HepG2 (cell line): ENCODE measurements around the gene IRF1. TPM values are rescaled to one million over a fixed set of nuclear protein-coding genes. Genes with fewer than 3 reads are reported as not detected.

Source experiments
- ATRX ChIP-seq: sonication (generic); formaldehyde crosslinking; IDR thresholded peaks from 2 replicates; pipeline ENCODE4 v1.4.0; 2020; ENCODE audit warnings: missing genetic modification reagents, borderline replicate concordance
- CEBPB ChIP-seq: IDR thresholded peaks from 2 replicates; pipeline ENCODE4 v1.6.1; 2011; ENCODE audit warnings: low read depth, low read length, improper control_type of control experiment, borderline replicate concordance
- CEBPG ChIP-seq: IDR thresholded peaks from 2 replicates; pipeline ENCODE4 v1.6.1; 2016
- FOXM1 ChIP-seq: sonication (generic); formaldehyde crosslinking; IDR thresholded peaks from 2 replicates; pipeline ENCODE4 v1.5.0; 2020; ENCODE audit warnings: missing genetic modification reagents
- GTF2F1 ChIP-seq: fragments of 150-350 bp; IDR thresholded peaks from 2 replicates; pipeline ENCODE4 v1.6.1; 2014; ENCODE audit warnings: low read length
- HNRNPH1 ChIP-seq: fragments of 200-400 bp; formaldehyde crosslinking; optimal IDR thresholded peaks from 2 replicates; pipeline ENCODE3; 2017; ENCODE audit warnings: mild to moderate bottlenecking, low read depth, low read length
- MZF1 ChIP-seq: sonication (generic); formaldehyde crosslinking; IDR thresholded peaks from 2 replicates; pipeline ENCODE4 v1.8.1; 2023; ENCODE audit warnings: mild to moderate bottlenecking, missing genetic modification reagents, borderline replicate concordance
- NPAS2 ChIP-seq: sonication (generic); formaldehyde crosslinking; IDR thresholded peaks from 2 replicates; pipeline ENCODE4 v1.8.0; 2022; ENCODE audit warnings: mild to moderate bottlenecking, missing genetic modification reagents, borderline replicate concordance
- NR2F1 ChIP-seq, 2 experiments: fragments of 450-650 bp in 1 of 2; formaldehyde crosslinking in 1 of 2; IDR thresholded peaks; 2 replicates each; pipeline versions ENCODE4 v1.5.0 to v1.6.1; 2016 to 2020; ENCODE audit warnings: mild to moderate bottlenecking in 1 of 2, missing compliant biosample characterization in 1 of 2, missing genetic modification reagents in 1 of 2, moderate library complexity in 1 of 2
- PRMT3 ChIP-seq: sonication (generic); formaldehyde crosslinking; IDR thresholded peaks from 2 replicates; pipeline ENCODE4 v1.8.1; 2022; ENCODE audit warnings: low read depth, mild to moderate bottlenecking, moderate library complexity, missing genetic modification reagents, borderline replicate concordance
- RORA ChIP-seq: sonication (generic); formaldehyde crosslinking; IDR thresholded peaks from 2 replicates; pipeline ENCODE4 v1.5.0; 2020; ENCODE audit warnings: mild to moderate bottlenecking, missing genetic modification reagents, moderate library complexity
- SKI ChIP-seq: fragments of 450-650 bp; IDR thresholded peaks from one replicate; pipeline ENCODE4 v1.6.1; 2018; ENCODE audit warnings: mild to moderate bottlenecking; ENCODE audit not compliant: partially characterized antibody
- SMAD3 ChIP-seq: sonication (generic); formaldehyde crosslinking; IDR thresholded peaks from 2 replicates; pipeline ENCODE4 v1.4.0; 2020; ENCODE audit warnings: missing genetic modification reagents
- SOX5 ChIP-seq: IDR thresholded peaks from 2 replicates; pipeline ENCODE4 v1.6.1; 2016; ENCODE audit warnings: borderline replicate concordance
- TCF12 ChIP-seq, 2 experiments: fragments of 450-650 bp in 1 of 2; sonication (generic) in 1 of 2; formaldehyde crosslinking in 1 of 2; IDR thresholded peaks; 2 replicates each; pipeline versions ENCODE4 v1.6.1 to v1.8.0; 2017 to 2022; ENCODE audit warnings: antibody characterized with exemption in 1 of 2, mild to moderate bottlenecking in 1 of 2, missing genetic modification reagents in 1 of 2, moderate library complexity in 1 of 2
- TOPORS ChIP-seq: sonication (generic); formaldehyde crosslinking; IDR thresholded peaks from 2 replicates; pipeline ENCODE4 v1.8.0; 2023; ENCODE audit warnings: mild to moderate bottlenecking, missing genetic modification reagents
- ZBTB25 ChIP-seq: IDR thresholded peaks from 2 replicates; pipeline ENCODE4 v1.6.1; 2018; ENCODE audit warnings: missing genetic modification reagents
- ZNF143 ChIP-seq: sonication (generic); formaldehyde crosslinking; IDR thresholded peaks from 2 replicates; pipeline ENCODE4 v1.4.0; 2020; ENCODE audit warnings: missing genetic modification reagents
- ZNF292 ChIP-seq: sonication (generic); formaldehyde crosslinking; IDR thresholded peaks from 2 replicates; pipeline ENCODE4 v1.8.1; 2022; ENCODE audit warnings: mild to moderate bottlenecking, low read depth, missing genetic modification reagents, borderline replicate concordance
- ZNF598 ChIP-seq: sonication (generic); formaldehyde crosslinking; IDR thresholded peaks from 2 replicates; pipeline ENCODE4 v1.5.1; 2020; ENCODE audit warnings: mild to moderate bottlenecking, missing genetic modification reagents, borderline replicate concordance
- ZNF674 ChIP-seq: sonication (generic); formaldehyde crosslinking; IDR thresholded peaks from 2 replicates; pipeline ENCODE4 v1.5.0; 2020; ENCODE audit warnings: low read depth, mild to moderate bottlenecking, missing genetic modification reagents
- ZNF687 ChIP-seq: sonication (generic); formaldehyde crosslinking; IDR thresholded peaks from 2 replicates; pipeline ENCODE4 v1.5.1; 2020; ENCODE audit warnings: mild to moderate bottlenecking, missing genetic modification reagents, moderate library complexity
- ZNF768 ChIP-seq: sonication (generic); formaldehyde crosslinking; IDR thresholded peaks from 2 replicates; pipeline ENCODE4 v1.4.0; 2020; ENCODE audit warnings: missing genetic modification reagents
- ZNF878 ChIP-seq: sonication (generic); formaldehyde crosslinking; IDR thresholded peaks from 2 replicates; pipeline ENCODE4 v1.8.1; 2023; ENCODE audit warnings: mild to moderate bottlenecking, missing genetic modification reagents, moderate library complexity
- ZXDC ChIP-seq: sonication (generic); formaldehyde crosslinking; IDR thresholded peaks from 2 replicates; pipeline ENCODE4 v1.5.0; 2020; ENCODE audit warnings: mild to moderate bottlenecking, missing genetic modification reagents
- polyA plus RNA-seq, 8 experiments: library from polyadenylated mRNA; depleted of rRNA in 3 of 8; stranded (reverse) in 7 of 8; unstranded in 1 of 8; fragments of >200 nt; fragmentation: Illumina TruSeq in 4 of 8; extraction: Trizol in 4 of 8; gene quantifications; 2 replicates each; pipeline versions ENCODE4 v1.2.1 to v1.2.3, GENCODE V29; 2011 to 2016; ENCODE audit warnings: low read depth in 4 of 8, missing spikeins in 1 of 8, mixed read lengths in 1 of 8; ENCODE audit not compliant: insufficient read depth in 1 of 8
- total RNA-seq, 5 experiments: library from RNA; depleted of rRNA; stranded (reverse); fragments of >200 nt; fragmentation: Illumina TruSeq; extraction: Trizol; gene quantifications; 2 replicates each; pipeline ENCODE4 v1.2.3, GENCODE V29; 2016; ENCODE audit warnings: low read depth in 1 of 5

Gene IRF1
- total and polyA plus RNA-seq, 2 of the 13 experiments (the other 11 are each of a cell fraction or from before 2014, with no cell fraction given) = 4.1 to 8.8 TPM

- no peak for TF ChIP-seq SKI
- TF ChIP-seq RORA (CRISPR knock-in tag) = no peak
- TF ChIP-seq TOPORS (CRISPR knock-in tag) = no peak
- no peak for TF ChIP-seq MZF1
- TF ChIP-seq SOX5 = peak; percentile 4; the same call in 1 of the 2 replicates
- TF ChIP-seq HNRNPH1 = no peak
- no peak for TF ChIP-seq ZNF768 (CRISPR knock-in tag)
- no peak for TF ChIP-seq SMAD3 (CRISPR knock-in tag)
- peak; percentile 69 for TF ChIP-seq CEBPB
- no peak for TF ChIP-seq ZNF687
- TF ChIP-seq NR2F1 (CRISPR knock-in tag; IDR thresholded peaks at IDR 0.05) = no peak
- TF ChIP-seq ZNF674 = no peak
- TF ChIP-seq TCF12 (IDR thresholded peaks at IDR 0.05) = no peak
- TF ChIP-seq TCF12 (CRISPR knock-in tag; IDR thresholded peaks at IDR 0.05) = no peak
- 0 out of 2 replicates have a peak, but pooled peaks have one; percentile 3 for TF ChIP-seq ZNF143 (CRISPR knock-in tag)
- TF ChIP-seq ZXDC (CRISPR knock-in tag) = no peak
- TF ChIP-seq CEBPG = peak; percentile 58; the same call in 1 of the 2 replicates
- no peak for TF ChIP-seq ZNF598 (CRISPR knock-in tag)
- no peak for TF ChIP-seq GTF2F1
- no peak for TF ChIP-seq ATRX
- no peak for TF ChIP-seq ZBTB25 (CRISPR knock-in tag)
- TF ChIP-seq NPAS2 (CRISPR knock-in tag) = no peak
- TF ChIP-seq ZNF292 = peak; percentile 14; the same call in 1 of the 2 replicates
- TF ChIP-seq ZNF878 = no peak
- TF ChIP-seq PRMT3 (CRISPR knock-in tag) = no peak
- no peak for TF ChIP-seq FOXM1 (CRISPR knock-in tag)
These were observed 20.6 kb downstream of the IRF1 start (continued) for GRCh38 chr5:132470010-132470392.
